ENCODE results near the gene MYOCOS. TPM values are rescaled to one million over a fixed set of nuclear protein-coding genes. Genes with fewer than 3 reads are reported as not detected.

Gene MYOCOS
- total RNA-seq, 4 donors from 2014 or later, result not detected

- TF ChIP-seq EP300 (IDR thresholded peaks at IDR 0.05) (no peak), POLR2A (IDR thresholded peaks at IDR 0.05) (no peak), CTCF (IDR thresholded peaks at IDR 0.05) (no peak), POLR2AphosphoS5 (IDR thresholded peaks at IDR 0.05) (peak; percentile 66)
- H3K4me1 ChIP-seq, result peaks cover 30 to 81% (median 37%) of the 10 kb centered on the region in 3 donors
- no peak overlapping the region for H3K4me3 ChIP-seq
- WGBS, 2 donors (ENCODE audit: low coverage in 1 of 2), result 0 to 25% methylated on average over 1 to 6 of the region's 7 CpGs
- H3K27me3 ChIP-seq, result no peaks in the 10 kb centered on the region
- ATAC-seq, result peak; percentile 78
- H3K36me3 ChIP-seq, result no peaks in the 10 kb centered on the region
- no peaks in the 10 kb centered on the region for H3K9me3 ChIP-seq
- peak overlapping the region; percentile 84 to 87 (median 86) for H3K27ac ChIP-seq
Measured at GRCh38 chr1:171663036-171663853, 41.2 kb downstream of the MYOCOS start.

- Histone ChIP-seq H3K9me3 (no peaks in the 10 kb centered on the region), H3K27ac (peak overlapping the region; percentile 84 to 87 (median 86)), H3K4me1 (peaks cover 30 to 83% (median 37%) of the 10 kb centered on the region in 3 donors), H3K4me3 (no peak overlapping the region), H3K36me3 (no peaks in the 10 kb centered on the region), H3K27me3 (no peaks in the 10 kb centered on the region)
- 9 to 26% methylated on average over 2 to 3 of the region's 4 CpGs for WGBS, 2 donors (ENCODE audit: low coverage in 1 of 2)
- no peak for TF ChIP-seq POLR2A (IDR thresholded peaks at IDR 0.05)
- no peak for TF ChIP-seq EP300 (IDR thresholded peaks at IDR 0.05)
- TF ChIP-seq CTCF (IDR thresholded peaks at IDR 0.05), result no peak
- no peak for TF ChIP-seq POLR2AphosphoS5 (IDR thresholded peaks at IDR 0.05)
- ATAC-seq, result peak; percentile 36
Measured at GRCh38 chr1:171663854-171664575, 42.0 kb downstream of the MYOCOS start.

GRCh38 chr1:171664976-171665375 lies 42.9 kb downstream of the MYOCOS start:
- Histone ChIP-seq H3K27ac (peak overlapping the region; percentile 84 to 87 (median 86)), H3K4me1 (peaks cover 30 to 78% (median 37%) of the 10 kb centered on the region in 3 donors)
- TF ChIP-seq POLR2AphosphoS5 (IDR thresholded peaks at IDR 0.05) (no peak), CTCF (IDR thresholded peaks at IDR 0.05) (no peak), POLR2A (IDR thresholded peaks at IDR 0.05) (no peak)

GRCh38 chr1:171666114-171666769 lies 44.2 kb downstream of the MYOCOS start:
- 39% methylated on average over 3 to 4 of the region's 4 CpGs for WGBS, 2 donors (ENCODE audit: low coverage in 1 of 2)
- Histone ChIP-seq H3K4me3 (no peak overlapping the region), H3K36me3 (no peaks in the 10 kb centered on the region), H3K4me1 (peaks cover 30 to 72% (median 35%) of the 10 kb centered on the region in 3 donors), H3K27me3 (no peaks in the 10 kb centered on the region), H3K27ac (peak overlapping the region; percentile 84 to 93 (median 87)), H3K9me3 (no peaks in the 10 kb centered on the region)
- peak; percentile 65 for ATAC-seq
- no peak for TF ChIP-seq POLR2A (IDR thresholded peaks at IDR 0.05)
- no peak for TF ChIP-seq EP300 (IDR thresholded peaks at IDR 0.05)
- TF ChIP-seq CTCF (IDR thresholded peaks at IDR 0.05), result no peak
- peak; percentile 77 for TF ChIP-seq POLR2AphosphoS5 (IDR thresholded peaks at IDR 0.05)

More at GRCh38 chr1:171664976-171665375, 42.9 kb downstream of the MYOCOS start:
- ATAC-seq, result no peak
- H3K9me3 ChIP-seq, result no peaks in the 10 kb centered on the region
- no peaks in the 10 kb centered on the region for H3K36me3 ChIP-seq
- H3K27me3 ChIP-seq, result no peaks in the 10 kb centered on the region
- H3K4me3 ChIP-seq, result no peak overlapping the region
